ENCODE measurements around the gene MAP3K12. TPM values are rescaled to one million over a fixed set of nuclear protein-coding genes. Genes with fewer than 3 reads are reported as not detected.

MAP3K12 gene
- total and polyA plus RNA-seq, 2 of the 13 experiments (the other 11 are each of a cell fraction or from before 2014, with no cell fraction given): 0.20 to 1.1 TPM

DNA sequence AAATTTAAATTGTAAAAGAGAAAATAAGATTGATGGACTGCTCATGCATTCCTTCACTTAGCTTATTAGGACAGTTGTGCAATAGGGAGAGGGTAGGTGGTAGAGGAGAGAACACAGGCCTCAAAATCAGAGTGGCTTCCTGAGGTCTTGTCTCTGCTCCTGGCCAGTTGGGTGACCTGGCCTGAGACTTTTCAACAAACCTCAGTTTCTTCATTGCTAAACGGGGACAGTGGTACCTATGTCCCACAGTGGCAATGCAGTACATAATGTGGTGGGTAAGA, 2.6 kb downstream of the MAP3K12 start:
- FAIRE-seq: no peak

GRCh38 chr12:53495903-53496751, 3.1 kb downstream of the MAP3K12 start:
- FAIRE-seq: peak; percentile 83
- in situ Hi-C loops (cut with HindIII; ENCODE audit: extremely low pct_ligation_motif_present, low pct_unique_long_range_greater_than_20kb): no loop called here
- H3K4me1 ChIP-seq (ENCODE audit: insufficient read depth, low read length): peaks cover 60% of the 10 kb centered on the region
- no peak for TF ChIP-seq ATF7 (IDR thresholded peaks at IDR 0.05)
- TF ChIP-seq ATF7 (CRISPR knock-in tag; IDR thresholded peaks at IDR 0.05): no peak
- TF ChIP-seq, protein P1, sequence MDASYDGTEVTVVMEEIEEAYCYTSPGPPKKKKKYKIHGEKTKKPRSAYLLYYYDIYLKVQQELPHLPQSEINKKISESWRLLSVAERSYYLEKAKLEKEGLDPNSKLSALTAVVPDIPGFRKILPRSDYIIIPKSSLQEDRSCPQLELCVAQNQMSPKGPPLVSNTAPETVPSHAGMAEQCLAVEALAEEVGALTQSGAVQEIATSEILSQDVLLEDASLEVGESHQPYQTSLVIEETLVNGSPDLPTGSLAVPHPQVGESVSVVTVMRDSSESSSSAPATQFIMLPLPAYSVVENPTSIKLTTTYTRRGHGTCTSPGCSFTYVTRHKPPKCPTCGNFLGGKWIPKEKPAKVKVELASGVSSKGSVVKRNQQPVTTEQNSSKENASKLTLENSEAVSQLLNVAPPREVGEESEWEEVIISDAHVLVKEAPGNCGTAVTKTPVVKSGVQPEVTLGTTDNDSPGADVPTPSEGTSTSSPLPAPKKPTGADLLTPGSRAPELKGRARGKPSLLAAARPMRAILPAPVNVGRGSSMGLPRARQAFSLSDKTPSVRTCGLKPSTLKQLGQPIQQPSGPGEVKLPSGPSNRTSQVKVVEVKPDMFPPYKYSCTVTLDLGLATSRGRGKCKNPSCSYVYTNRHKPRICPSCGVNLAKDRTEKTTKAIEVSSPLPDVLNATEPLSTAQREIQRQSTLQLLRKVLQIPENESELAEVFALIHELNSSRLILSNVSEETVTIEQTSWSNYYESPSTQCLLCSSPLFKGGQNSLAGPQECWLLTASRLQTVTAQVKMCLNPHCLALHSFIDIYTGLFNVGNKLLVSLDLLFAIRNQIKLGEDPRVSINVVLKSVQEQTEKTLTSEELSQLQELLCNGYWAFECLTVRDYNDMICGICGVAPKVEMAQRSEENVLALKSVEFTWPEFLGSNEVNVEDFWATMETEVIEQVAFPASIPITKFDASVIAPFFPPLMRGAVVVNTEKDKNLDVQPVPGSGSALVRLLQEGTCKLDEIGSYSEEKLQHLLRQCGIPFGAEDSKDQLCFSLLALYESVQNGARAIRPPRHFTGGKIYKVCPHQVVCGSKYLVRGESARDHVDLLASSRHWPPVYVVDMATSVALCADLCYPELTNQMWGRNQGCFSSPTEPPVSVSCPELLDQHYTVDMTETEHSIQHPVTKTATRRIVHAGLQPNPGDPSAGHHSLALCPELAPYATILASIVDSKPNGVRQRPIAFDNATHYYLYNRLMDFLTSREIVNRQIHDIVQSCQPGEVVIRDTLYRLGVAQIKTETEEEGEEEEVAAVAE (CRISPR knock-in tag; IDR thresholded peaks at IDR 0.05; ENCODE audit: borderline replicate concordance): 0 out of 2 replicates have a peak, but pooled peaks have one; percentile 41
- no peak for TF ChIP-seq ELK4 (CRISPR knock-in tag; IDR thresholded peaks at IDR 0.05; ENCODE audit: borderline replicate concordance)
- 0 out of 2 replicates have a peak, but pooled peaks have one; percentile 37 for TF ChIP-seq ARNT2 (CRISPR knock-in tag; IDR thresholded peaks at IDR 0.05; ENCODE audit: low read depth)
- TF ChIP-seq NFE2L2 (IDR thresholded peaks at IDR 0.05; ENCODE audit: low read length): no peak
- no peak for TF ChIP-seq MLLT10 (CRISPR knock-in tag; IDR thresholded peaks at IDR 0.05)
- no peak for TF ChIP-seq ZNF263 (CRISPR knock-in tag; IDR thresholded peaks at IDR 0.05)
- no peak for TF ChIP-seq ZNF558 (CRISPR knock-in tag; IDR thresholded peaks at IDR 0.05; ENCODE audit: borderline replicate concordance)
- TF ChIP-seq ZMYM3 (CRISPR knock-in tag; IDR thresholded peaks at IDR 0.05): no peak
- TF ChIP-seq ZFY (CRISPR knock-in tag; IDR thresholded peaks at IDR 0.05): no peak

More for the DNA sequence above, 2.6 kb downstream of the MAP3K12 start:
- Histone ChIP-seq H3K36me3 (replicated peaks in 1 of 2; ENCODE audit: control insufficient read depth in 1 of 2, insufficient read depth in 2 of 2, low read length in 2 of 2) (no peaks in the 10 kb centered on the region), H3K9me3 (ENCODE audit: low read length) (no peaks in the 10 kb centered on the region), H3K4me2 (ENCODE audit: low read depth, low read length) (peak overlapping the region; percentile 63), H3K4me3 (replicated peaks in 1 of 3; ENCODE audit: insufficient read depth in 1 of 3, low read depth in 2 of 3, low read length in 3 of 3) (peak overlapping the region in 1 of 3 experiments; percentile 29; a peak in 1 of 6 replicates), H4K20me1 (ENCODE audit: insufficient read depth, low read length) (no peaks in the 10 kb centered on the region), H2AFZ (ENCODE audit: low read length) (no peak overlapping the region), H3K9ac (ENCODE audit: insufficient read depth, low read depth, low read length) (no peak overlapping the region), H3K4me1 (ENCODE audit: insufficient read depth, low read length) (peaks cover 64% of the 10 kb centered on the region), H3K27me3 (ENCODE audit: control insufficient read depth in 1 of 2, insufficient read depth in 2 of 2, low read length in 2 of 2) (no peaks in the 10 kb centered on the region; a peak in 1 of 5 replicates), H3K79me2 (ENCODE audit: insufficient read depth, low read length) (peaks cover 3% of the 10 kb centered on the region), H3K27ac (ENCODE audit: extremely low read length, insufficient read depth, low read length) (no peak overlapping the region)
- no peak for DNase-seq (ENCODE audit: low spot score)
- intact Hi-C loops (cut with micrococcal nuclease; ENCODE audit: unreplicated experiment): no loop called here
- ChIA-PET CTCF (ENCODE audit: low intra/inter-chr PET ratio, low total read pairs) (no interaction called here), POLR2A (interaction anchor here (1.3 kb wide), 1 partner anchor 20 kb away, joined by 4 read pairs; no protein-coding TSS in a partner anchor)
- in situ Hi-C loops (cut with HindIII; ENCODE audit: extremely low pct_ligation_motif_present, low pct_unique_long_range_greater_than_20kb): no loop called here
- no peak for ATAC-seq
- no TSS peak for BruUV-seq (replicated peaks)
- TF ChIP-seq CEBPB (IDR thresholded peaks at IDR 0.05; ENCODE audit: borderline replicate concordance, low read depth, low read length) (0 out of 2 replicates have a peak, but pooled peaks have one; percentile 24), ZNF30 (CRISPR knock-in tag; IDR thresholded peaks at IDR 0.05) (no peak)
- 0% methylated on average over 1 of the region's 1 CpG for WGBS (ENCODE audit: low lambda C conversion rate)

More at GRCh38 chr12:53495903-53496751, 3.1 kb downstream of the MAP3K12 start:
- no peaks in the 10 kb centered on the region for H3K79me2 ChIP-seq (ENCODE audit: insufficient read depth, low read length)
- ChIA-PET CTCF (ENCODE audit: low intra/inter-chr PET ratio, low total read pairs) (no interaction called here), POLR2A (interaction anchor here (1.3 to 2.6 kb wide), 2 partner anchors 19 to 117 kb away, joined by 4 to 6 read pairs; partner anchors contain the start of gene SP1)
- no peaks in the 10 kb centered on the region; a peak in 1 of 5 replicates for H3K27me3 ChIP-seq (ENCODE audit: control insufficient read depth in 1 of 2, insufficient read depth in 2 of 2, low read length in 2 of 2)
- H3K9ac ChIP-seq (ENCODE audit: insufficient read depth, low read depth, low read length): no peak overlapping the region
- H3K36me3 ChIP-seq (replicated peaks in 1 of 2; ENCODE audit: control insufficient read depth in 1 of 2, insufficient read depth in 2 of 2, low read length in 2 of 2): no peaks in the 10 kb centered on the region
- H3K27ac ChIP-seq (ENCODE audit: extremely low read length, insufficient read depth, low read length): no peak overlapping the region
- WGBS (ENCODE audit: low lambda C conversion rate): 13% methylated on average over 5 of the region's 5 CpGs
- ATAC-seq (no peak), DNase-seq (ENCODE audit: low spot score) (peak; percentile 63)
- no peaks in the 10 kb centered on the region for H3K9me3 ChIP-seq (ENCODE audit: low read length)
- peak overlapping the region; percentile 63 for H3K4me2 ChIP-seq (ENCODE audit: low read depth, low read length)
- no peak overlapping the region for H2AFZ ChIP-seq (ENCODE audit: low read length)
- intact Hi-C loops (cut with micrococcal nuclease; ENCODE audit: unreplicated experiment): no loop called here
- no TSS peak for BruUV-seq (replicated peaks)
- H4K20me1 ChIP-seq (ENCODE audit: insufficient read depth, low read length): no peaks in the 10 kb centered on the region
- peak overlapping the region in 1 of 3 experiments; percentile 29; a peak in 2 of 6 replicates for H3K4me3 ChIP-seq (replicated peaks in 1 of 3; ENCODE audit: insufficient read depth in 1 of 3, low read depth in 2 of 3, low read length in 3 of 3)

All from HepG2 (cell line).